ENCODE measurements around the gene KDR.

Gene KDR

DNA sequence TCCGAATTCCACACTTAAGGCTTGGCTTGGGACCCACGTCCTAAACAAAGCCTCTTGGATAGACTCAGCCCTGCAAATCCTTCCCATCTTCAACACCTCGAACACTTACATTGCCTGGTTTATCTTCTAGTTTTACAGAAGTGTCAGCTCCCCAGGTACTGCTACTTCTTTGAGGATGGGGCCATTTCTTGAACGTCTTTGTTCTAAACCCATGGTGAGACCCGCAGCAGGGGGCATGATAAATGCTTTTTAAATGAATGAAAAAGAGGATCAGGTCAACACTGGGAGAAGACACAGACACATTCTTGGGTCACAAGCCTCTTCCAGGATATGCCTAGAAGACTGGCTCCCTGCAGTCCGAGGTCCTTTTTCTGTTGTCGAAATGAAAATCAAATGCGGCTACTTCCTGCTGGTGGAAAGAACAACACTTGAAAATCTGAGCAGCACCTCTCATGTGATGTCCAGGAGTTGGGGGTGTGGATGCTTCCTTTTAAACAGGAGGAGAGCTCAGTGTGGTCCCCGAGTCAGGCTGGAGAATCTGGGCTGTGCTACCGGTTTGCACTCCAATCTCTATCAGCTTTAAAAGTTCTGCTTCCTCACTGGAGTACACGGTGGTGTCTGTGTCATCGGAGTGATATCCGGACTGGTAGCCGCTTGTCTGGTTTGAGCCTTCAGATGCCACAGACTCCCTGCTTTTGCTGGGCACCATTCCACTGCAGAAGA is 45.8 kb downstream of the KDR start:
- DNase-seq (ENCODE audit: low spot score), result no peak

DNA sequence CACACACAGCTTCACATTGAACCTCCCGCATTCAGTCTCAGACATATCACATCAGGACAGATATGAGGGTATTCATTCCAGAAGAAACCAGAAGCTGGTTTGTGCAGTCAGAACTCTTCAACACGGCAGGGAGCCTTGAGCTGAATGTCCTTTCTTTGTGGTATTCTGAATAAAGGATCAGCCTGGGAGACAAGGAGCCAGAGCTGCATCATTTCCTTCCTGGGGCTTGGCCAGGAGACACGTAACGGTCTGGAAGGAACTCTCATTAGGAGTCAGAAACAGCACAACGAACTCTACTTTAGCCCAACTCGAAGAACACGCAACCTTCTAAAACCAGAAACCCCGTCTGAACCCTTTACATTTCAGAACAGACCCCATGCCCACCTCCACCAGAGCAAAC is 46.4 kb downstream of the KDR start:
- DNase-seq (ENCODE audit: low spot score), result no peak

DNA sequence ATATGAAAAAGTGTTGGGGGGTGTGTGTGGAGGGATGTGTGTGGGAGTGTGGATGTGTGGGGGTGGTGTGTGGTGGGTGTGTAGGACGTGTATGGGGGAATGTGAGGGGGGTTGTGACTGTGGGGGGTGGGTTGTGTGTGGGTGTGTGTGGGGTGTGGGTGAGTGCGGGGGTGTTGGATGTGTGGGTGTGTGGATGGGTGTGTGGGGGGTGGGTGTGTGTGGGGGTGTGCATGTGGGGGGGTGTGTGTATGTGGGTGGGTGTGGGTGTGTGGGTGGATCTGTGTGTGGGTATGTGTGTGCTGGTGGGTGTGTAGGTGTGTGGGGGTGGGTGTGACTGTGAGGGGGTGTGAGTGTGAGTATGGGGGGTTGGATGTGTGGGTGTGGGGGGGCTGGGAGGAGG is 47.8 kb downstream of the KDR start:
- no peak for DNase-seq (ENCODE audit: low spot score)

DNA sequence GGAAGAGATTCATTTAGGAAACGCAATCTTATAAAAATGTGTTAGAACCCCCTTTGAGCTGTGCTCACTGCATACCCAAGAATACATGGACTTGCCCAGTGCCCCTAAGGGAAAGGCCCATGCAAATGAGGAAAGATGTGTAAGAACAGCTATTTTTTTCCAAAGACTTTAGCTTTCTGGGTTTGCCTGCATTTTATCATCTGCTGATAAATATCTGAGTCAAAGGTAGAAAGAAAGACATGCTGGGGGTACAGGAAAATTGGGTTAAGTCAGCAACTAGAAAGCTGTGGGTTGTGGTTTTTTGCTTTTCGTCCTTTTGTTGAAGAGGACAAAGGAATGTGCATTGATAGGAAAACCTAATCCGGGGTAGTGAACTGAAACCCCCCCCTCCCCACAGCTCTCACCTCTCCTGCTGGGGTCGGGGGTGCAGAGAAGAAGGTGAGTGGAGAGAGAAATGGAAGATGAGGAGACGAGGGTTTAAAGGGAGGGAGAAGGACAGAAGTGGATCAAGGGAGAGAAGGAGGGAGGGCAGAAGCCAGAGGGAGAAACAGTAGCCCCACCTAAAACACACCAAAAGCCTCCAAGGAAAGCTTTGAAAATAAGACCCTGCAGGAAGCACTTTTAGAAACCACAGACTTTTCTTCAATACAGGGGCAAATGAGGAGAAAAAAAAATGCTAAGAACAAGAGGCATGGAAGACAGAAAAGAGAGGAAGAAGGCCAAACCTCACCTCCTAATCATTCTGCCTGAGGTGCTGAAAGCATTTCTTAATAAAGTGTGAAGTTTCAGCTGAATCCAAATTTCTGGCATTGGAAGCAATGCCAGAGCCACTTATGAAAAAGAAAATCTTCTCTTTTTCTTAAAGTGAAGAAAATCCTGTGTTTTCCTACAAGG is 49.3 kb downstream of the KDR start:
- no peak for DNase-seq (ENCODE audit: low spot score)

DNA sequence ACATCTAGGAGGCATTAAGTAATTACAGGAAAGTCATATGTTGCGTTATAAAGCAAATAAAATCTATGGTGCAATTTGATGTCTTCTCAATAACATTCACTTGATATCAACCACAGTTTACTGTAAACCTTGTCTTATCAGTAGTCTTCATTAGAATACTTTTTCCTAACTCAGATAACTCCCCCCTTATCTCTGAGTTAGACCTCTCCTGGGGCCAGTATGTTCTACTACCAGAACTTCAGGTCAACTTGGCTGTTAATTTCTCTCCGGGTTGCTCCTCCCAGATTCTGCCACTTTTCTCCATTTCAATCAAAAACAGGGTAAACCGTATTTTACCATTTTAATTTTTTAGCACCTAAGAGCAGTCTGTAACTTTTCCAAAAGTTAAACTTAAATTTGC is 50.0 kb downstream of the KDR start:
- no peak for DNase-seq (ENCODE audit: low spot score)

DNA sequence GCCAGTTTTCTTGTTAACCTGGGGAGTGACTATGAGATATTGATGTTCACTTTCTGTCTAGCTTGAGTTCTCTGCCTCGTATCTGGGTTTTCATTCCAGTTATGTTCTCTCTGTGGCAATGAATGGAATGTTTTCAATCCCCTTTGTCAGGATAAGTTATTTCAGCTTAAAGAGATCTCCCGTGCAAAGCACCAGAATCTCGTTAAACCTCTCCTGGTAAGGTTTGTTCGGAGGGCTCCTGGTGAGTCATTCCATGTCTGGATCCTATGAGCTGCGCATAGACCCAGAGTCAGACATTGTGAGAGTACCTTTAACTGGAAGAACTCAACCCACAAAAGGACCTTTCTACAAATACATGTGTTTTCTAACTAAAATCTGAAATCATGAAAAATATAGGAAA is 51.0 kb downstream of the KDR start:
- DNase-seq (ENCODE audit: low spot score), result no peak

DNA sequence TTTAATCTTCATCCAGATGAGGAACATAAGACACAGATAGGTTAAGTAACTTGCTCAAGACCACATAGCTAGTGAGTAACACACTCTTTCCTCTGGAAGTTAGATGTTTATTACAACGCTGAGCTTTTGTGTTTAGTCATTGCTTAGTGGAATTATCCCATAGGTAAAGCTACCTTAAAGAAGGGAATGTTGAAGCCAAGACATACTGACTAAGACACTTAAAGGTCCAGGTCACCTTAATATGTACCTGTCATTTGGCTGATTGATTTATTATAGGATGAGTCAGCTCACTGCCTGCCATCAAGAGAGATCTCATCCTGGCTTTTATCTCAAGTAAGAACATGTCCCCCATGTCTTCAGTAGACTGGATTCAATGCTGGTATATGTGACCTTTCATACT is 53.4 kb downstream of the KDR start:
- no peak for DNase-seq (ENCODE audit: low spot score)

DNA sequence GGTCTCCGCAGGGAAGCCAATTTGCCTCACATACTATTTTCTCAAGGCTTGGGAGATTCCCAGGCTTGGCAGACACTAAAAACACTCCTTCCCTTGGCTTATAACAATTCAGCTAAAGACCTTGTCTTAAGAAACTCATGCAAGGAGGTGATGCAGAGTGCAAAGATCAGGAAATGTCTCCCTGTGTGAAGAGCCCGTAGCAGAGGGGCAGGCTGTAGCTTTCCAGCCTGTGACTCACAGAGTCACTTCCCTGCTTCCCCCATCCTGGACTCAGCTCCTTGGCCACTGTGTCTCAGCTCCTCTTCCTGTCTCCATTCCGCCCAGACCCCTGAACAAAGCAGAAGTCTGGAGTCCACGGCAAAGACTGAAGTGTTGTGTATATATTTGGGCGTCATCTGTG is 56.1 kb downstream of the KDR start:
- no peak for DNase-seq (ENCODE audit: low spot score)

DNA sequence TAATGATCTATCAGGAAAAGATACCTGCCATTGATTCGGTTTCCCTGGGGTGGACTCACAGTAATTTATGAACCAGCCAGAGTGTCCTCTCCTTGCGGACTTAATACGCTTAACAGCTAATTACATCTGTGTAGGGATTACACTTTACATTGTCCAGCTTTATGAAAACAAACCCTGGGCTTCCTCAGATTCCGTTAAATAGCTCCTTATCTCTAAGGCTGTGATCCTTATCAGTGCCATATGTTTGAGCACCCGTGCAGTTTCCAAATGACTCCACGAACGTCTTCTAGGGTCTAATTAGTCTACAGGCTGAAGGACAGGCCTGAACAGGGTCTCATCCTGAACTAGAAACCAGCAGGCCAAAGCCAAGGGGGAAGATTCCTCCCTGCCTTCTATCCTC is 56.9 kb downstream of the KDR start:
- no peak for DNase-seq (ENCODE audit: low spot score)

DNA sequence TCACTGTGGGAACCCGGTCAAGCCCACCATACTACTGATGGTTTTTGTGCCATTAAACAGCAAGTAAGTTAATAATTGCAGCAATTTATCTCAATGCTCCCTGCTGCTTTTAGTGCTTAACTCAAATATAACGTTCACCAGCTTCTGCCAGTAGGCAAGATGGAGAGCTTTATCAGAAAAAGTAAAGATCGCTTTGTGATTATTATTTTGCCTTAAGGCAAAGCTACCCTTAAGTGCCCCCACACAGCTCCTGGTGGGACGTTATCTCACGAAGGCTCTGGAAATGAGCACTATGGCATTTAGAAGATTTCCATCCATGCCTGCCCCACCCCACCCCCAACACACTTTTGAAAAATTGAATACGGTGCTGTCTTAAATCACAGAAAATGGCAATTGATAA is 59.4 kb downstream of the KDR start:
- DNase-seq (ENCODE audit: low spot score), result no peak

DNA sequence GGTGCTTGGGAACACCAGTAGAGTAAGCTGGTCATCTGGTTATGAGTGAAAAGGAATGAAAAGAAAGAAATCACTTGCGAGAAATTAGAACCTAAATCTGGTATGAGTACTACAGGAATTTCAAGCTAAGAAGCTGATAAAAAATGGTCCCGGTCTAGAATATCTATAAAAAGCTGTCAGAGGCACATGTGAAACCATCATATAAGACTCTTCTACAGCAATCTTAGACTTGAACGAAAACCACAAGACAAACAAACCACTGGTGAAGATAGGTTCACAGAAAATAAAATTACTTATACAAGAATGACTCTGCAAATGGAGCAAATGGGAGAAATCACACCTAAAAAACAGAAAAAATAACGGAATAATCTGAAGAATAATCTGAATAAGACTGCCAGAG is 69.9 kb downstream of the KDR start:
- DNase-seq (ENCODE audit: low spot score), result no peak

DNA sequence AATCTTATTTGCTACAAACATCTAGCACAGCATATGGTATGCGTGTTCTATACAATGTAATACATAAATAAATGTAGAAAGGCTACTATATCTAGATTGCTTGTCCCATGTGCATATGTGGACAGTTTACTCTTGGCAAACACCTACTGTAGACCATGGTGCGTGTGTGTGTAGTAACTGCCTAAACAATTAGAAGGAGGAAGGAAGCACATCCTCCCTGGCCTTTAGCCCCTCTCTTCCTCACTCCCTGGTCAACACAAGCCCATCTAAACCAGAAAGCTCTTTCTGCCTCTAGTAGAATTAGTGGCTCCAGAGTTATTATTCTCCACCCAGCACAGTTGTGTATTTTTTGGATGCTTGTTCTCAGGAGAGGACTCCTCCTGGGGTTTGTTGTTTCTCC is 73.9 kb downstream of the KDR start:
- no peak for DNase-seq (ENCODE audit: low spot score)

DNA sequence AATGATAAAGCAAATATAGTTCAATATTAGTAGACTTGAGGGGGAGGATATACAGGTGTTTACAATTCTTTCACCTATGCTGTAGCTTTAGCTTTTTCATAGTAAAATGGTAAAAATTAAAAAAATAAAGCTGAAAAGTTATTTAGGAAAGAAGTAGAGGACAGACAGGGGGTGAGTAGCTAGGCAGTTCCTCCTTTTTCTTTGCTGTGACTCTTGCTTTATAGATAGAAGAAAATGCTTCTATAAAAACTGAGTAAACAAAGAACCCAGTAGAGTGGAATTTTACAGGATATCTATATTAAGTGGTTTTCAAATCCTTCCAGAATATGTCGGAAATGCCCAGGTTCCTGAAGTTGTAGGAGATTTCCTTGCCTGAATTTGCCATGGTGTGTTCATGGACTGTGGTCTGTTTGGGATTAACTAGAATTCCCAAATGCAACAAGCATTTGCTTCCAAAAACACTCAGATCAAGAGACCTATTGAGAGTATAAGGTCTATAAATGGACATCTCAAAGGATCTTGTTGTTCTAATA is 74.9 kb downstream of the KDR start:
- DNase-seq (ENCODE audit: low spot score), result no peak

DNA sequence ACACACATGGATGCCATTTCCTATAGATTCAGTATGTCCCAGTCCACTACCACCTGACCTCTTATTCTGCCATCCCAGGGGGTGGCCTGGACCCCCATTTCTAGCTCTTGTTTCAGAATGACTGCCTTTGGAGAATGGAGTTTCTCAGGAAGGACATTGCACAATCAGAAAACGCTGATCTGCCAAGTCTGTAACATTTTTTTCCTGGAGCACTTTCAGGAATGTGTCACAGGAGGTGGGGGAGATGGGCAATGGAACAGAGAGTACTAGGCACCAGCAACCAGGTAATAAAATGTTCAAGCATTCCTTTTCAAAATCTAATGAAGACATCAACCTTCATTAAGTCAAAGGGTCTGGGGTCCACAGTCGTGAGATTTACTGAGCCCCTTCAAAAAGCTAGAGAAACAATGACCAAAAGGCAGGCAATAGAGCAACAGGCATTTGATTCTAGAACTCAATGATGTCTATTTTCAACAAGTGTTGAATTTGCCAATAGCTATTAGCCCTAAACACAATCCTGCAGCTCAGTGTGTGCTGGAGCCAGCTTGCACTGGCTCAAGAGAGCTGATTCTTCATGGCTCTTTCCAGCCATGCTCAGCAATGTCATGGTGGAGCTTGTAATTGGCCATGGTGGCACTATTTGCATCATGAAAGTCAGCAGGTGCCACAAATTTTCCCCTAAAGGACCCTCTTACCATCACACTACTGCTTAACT is 87.1 kb downstream of the KDR start:
- no peak for DNase-seq (ENCODE audit: low spot score)

DNA sequence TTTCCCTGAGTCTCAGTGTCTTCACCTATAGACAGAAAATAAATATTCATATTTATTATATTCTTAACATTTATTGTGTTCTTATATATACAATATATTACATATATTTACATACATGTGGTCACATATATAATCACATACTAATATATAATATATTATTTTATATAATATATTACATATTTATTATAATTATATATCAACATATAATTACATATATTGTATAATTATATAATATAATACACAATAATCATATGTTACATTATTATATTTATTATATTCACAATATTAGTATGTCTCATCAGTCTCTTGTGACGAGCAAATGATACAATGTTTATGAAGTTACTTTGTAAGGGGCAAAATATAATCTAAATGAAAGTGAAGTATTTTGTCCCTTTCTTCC is 87.7 kb downstream of the KDR start:
- DNase-seq (ENCODE audit: low spot score), result no peak

DNA sequence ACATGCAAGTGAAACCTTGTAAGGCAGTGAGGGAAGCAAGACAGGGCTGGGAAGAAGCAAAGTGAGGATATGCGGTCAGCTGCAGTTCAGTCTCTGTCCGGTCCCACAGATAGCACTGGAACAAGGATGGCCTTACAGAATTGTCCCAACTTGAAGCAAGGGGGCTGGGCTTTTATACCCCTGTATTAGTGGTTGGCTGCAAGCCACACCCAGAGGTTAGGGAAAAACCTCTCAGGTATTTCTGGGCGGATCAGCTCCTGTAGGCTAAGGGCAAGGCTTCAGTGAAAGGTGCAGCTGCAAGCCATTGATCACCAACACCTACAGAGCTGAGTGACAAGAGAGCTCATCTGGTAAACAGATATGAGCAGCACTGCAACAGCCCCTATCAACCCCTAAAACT is 89.0 kb downstream of the KDR start:
- no peak for DNase-seq (ENCODE audit: low spot score)

DNA sequence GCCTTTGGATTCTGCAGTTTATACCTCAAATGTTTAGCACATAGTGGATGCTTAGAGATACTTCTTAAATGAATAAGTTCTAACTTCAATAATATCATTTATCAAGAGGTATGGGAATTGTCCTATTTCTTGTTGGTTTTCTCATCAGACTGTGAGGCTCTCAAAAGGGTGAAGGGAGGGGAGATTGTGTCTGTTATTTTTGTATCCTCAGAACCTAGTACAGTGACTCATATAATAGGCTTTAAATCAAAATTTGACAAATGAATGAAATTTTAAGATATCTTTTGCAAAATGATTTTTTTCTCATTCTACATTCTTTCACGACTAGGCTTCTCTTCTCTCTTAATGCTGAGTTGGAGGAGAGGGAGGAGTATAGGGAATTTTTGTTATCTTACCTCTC is 89.5 kb downstream of the KDR start:
- no peak for DNase-seq (ENCODE audit: low spot score)

DNA sequence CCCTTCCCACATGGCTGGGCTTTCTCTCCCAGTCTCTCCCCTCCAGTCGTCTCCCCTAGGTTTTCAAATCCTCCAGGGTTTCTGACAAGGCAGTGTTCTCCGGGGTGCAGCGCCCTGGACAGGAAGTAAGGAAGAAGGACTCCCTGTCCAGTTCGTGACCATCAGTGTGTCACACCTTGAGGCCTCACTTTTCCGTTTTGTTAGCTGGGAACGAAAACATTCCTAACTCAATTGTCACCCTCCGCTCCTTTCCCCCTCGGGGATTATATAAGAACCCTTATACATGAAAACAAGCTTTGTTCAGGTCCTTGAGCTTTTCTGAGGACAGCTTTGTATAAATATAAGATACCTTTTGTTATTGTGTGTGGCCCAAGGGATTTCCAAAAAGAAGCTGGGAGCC is 92.1 kb downstream of the KDR start:
- DNase-seq (ENCODE audit: low spot score), result no peak

DNA sequence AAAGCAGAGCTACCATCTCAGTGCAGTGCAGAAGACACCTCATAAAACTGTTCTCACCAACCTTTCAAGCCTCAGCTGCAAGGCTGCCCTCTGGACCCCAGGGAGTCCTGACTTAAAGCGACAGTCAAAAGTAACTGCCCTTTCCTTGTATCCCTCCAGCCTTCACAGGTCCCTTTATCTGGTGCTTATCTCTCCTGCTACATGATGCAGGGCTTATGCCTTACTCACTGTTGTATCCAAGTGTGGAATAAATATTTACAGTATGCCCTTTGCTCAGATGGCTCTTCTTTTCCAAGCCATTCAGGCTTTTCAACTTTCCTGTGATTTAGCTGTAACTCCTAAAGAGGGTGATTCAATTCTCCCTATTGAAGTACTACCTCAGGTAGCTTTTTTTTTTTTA is 92.6 kb downstream of the KDR start:
- DNase-seq (ENCODE audit: low spot score), result no peak

DNA sequence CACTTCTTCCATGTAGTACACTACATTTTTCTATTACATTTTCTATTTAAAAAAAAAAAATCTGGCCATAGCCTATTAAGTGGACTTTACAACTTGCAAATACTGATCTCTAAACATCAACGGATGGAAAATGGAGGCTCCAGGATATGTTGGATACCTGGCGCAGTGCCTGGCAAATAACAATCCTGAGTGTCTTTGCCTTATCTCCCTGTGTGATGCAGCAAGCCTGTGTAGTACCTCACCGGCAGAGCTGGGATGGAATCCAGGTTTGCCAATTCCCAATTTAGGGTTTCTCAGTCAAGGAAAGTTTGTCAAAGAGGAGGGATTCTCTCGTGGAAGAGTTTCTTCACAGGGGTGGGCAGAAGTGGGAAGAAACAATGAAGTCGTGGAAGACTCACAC is 93.2 kb downstream of the KDR start:
- DNase-seq (ENCODE audit: low spot score), result no peak

DNA sequence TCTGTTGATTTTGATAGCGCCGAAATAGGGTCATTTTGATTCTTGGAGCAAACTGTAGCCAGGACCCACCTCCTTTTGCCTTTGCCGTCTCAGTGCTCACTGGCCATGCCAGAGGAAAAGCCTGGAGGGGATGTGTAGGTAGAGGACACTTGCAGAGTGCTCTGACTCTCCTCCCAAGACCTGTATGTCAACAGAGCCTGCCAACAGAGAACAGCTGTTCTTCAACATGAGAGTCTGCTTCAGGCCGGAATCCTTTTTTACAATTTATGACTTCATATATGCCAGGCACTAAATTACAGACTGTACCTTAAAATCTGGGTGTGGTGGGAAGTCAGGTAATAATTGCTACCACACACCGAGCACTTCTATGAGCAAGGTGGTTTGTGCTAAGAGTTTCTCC is 94.2 kb downstream of the KDR start:
- DNase-seq (ENCODE audit: low spot score), result no peak

DNA sequence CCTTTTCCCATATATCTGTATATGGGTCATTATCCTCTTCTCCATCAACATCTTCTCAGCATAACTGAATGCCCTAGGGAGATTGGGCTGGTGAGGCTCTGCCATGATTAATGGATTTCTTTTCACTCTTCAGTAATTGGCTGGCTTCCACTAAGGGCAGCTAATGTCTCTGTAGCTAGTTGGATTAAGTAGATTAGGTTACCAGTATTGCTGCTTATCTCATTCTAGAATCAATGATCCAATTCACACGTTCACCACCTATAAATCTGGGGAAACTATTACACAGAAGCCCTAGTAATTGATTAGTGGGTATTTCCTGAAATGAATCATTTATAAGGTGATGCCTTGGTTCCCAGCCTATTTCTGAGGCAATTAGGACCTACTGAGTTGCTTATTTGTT is 94.8 kb downstream of the KDR start:
- DNase-seq (ENCODE audit: low spot score), result no peak

Data from CD4-positive, alpha-beta T cell treated with Interleukin-6 at 100 ng/mL for 8 hours (primary cell).